GM10266 (cell line): Measurements from ENCODE around the gene SMIM1.

Experiments used
- DNase-seq: peaks from one replicate; pipeline ENCODE4 v3.0.0; 2012; ENCODE audit errors: extremely low spot score
- TF ChIP-seq, protein P1 (sequence below): IDR thresholded peaks from 2 replicates; pipeline ENCODE4 v1.5.1; 2012; ENCODE audit warnings: mild to moderate bottlenecking, low read depth; ENCODE audit not compliant: control insufficient read depth, insufficient read depth; ENCODE audit errors: missing control alignments

The SMIM1 gene

DNA sequence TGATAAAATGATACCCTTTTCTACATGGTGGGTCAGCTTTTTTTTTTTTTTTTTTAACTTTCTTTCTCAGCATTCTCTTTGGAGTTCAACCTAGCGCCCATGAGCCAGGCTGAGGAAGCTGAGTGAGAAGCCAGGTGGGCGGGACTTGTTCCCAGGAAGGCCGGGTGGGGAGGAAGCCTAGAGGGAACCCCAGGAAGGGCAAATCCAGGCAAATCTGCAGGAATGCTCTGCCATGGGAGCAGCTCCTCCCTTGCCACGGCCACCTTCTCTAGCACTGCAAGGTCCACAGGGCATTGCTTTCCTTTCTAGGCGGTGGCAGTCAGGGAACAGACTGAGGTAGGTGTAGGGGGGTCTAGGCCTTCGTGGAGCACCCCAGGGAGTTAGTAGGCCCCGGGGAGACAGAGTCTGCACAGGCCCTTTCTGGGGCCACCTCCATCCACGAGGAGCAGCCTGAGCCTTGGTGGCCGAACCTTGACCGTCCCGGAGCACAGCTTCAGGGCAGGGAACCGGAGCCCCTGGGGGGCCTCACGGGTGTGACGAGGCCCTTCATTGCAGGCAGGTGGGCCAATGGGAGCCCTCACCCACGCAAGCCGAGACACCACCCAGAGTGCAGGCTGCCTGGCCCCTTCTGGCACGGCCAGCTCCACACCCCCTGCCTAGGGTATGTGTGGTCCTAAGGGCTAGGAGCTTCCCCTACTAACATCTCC is 38.5 kb upstream of the SMIM1 start:
- TF ChIP-seq, protein P1, sequence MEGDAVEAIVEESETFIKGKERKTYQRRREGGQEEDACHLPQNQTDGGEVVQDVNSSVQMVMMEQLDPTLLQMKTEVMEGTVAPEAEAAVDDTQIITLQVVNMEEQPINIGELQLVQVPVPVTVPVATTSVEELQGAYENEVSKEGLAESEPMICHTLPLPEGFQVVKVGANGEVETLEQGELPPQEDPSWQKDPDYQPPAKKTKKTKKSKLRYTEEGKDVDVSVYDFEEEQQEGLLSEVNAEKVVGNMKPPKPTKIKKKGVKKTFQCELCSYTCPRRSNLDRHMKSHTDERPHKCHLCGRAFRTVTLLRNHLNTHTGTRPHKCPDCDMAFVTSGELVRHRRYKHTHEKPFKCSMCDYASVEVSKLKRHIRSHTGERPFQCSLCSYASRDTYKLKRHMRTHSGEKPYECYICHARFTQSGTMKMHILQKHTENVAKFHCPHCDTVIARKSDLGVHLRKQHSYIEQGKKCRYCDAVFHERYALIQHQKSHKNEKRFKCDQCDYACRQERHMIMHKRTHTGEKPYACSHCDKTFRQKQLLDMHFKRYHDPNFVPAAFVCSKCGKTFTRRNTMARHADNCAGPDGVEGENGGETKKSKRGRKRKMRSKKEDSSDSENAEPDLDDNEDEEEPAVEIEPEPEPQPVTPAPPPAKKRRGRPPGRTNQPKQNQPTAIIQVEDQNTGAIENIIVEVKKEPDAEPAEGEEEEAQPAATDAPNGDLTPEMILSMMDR = no peak
- DNase-seq = no peak

DNA sequence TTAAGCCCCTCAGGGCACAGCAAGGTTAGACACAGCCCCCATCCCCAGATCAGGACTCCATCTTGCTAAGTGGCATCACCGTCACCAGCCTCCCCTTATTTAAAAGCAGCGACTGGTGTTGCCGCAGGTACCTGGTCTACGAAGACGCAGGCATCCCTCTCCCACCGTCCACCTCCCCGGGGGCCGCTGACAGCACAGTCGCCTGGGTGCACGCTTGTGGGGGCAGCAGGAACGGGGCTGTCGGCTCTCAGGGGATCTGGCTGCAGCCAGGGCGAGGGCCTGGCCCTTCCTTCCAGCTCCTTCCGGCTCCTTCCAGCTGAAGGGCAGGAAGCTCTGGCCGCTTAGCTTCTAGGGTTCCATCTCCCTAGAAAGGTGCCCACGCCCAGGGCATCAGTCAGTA is 37.9 kb upstream of the SMIM1 start:
- no peak for DNase-seq
- TF ChIP-seq, protein P1 = no peak

DNA sequence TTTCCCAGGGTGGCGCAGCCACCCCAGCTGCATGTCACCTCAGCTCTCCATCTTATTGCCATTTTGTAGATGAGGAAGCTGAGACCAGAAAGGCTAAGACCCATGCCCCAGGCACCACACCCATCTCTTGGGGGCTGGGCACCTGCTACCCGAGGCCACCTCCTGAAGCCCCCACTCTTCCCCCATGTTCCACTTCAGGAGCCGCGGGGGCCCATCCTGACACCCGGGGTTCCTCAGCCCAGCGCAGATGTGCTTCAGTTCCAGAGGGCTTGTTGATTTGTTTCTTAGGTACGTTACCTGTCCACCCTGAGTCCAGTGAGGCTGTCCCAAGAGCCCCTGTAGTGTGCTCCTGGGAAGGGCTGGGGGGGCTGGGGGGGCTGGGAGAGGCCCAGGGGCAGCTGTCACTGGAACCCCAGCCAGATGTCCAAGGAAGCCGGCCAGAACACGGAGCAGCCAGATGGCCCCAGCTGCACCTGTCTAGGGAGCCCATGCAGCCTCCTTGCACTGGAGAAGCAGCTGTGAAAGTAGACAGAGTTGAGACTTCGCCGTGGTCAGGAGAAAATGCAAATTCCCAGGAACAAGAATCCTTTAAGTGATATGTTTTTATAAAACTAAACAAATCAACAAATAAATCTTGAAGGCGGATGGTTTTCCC is 37.4 kb upstream of the SMIM1 start:
- no peak for DNase-seq
- TF ChIP-seq, protein P1 = no peak

DNA sequence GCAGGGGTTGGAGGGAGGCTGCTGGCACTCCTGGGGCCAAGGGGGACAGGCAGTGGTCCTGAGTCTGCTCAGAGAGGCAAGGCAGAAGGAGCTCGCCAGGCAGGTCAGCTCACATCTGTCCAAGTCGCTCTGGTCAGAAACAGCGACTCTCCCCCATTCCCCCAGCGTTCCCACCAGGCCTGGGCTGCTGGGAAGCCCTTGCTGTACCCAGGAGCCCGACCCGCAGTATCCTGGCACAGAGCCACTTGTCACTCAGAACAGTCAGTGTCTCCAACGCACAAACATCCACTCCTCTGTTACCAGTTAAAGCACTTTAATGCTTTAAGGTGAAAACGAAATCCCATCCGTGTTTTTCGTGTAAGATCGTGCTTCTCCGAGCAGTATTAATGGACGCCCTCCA is 36.9 kb upstream of the SMIM1 start:
- TF ChIP-seq, protein P1 = no peak
- no peak for DNase-seq

DNA sequence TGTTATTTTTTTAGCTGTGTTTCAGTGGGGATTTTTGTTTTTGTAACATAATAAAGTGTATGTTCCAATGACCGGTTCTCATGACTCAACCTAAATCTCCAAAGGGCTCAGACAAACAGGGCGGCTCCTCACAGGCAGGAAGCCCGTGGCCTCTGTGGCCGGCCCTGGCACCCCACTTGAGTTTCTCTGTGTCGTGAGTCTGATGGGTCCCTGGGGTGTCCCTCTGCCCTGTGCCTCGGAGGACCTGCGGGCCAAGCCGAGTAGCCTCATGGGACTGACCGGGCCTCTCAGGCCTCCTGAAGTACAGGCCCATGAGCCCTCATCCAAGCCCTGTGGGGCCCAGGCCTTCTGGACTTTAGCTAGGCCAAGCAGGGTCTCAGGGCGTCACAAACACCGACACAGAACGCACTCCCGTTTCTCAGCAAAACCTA is 36.4 kb upstream of the SMIM1 start:
- TF ChIP-seq, protein P1 = no peak
- no peak for DNase-seq

DNA sequence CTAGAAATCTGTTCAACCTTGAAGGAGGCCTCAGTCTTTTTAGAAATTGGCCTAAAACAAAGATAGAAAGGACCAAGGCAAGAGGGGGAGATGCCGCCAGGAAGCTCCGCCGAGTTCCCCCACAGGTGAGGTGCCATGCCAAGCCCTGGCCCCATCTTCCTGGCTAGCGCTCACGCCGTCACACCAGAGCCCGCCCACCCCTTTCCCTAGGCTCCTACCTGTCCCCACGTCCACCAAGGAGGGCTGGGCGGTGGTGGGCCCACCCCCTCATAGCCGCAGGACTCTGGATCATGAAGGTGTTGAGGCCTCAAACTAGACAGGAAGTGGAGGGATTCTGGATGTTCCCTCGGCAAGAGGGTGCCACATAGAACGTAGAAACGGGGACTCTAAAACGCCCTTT is 35.8 kb upstream of the SMIM1 start:
- no peak for DNase-seq
- TF ChIP-seq, protein P1 = no peak

DNA sequence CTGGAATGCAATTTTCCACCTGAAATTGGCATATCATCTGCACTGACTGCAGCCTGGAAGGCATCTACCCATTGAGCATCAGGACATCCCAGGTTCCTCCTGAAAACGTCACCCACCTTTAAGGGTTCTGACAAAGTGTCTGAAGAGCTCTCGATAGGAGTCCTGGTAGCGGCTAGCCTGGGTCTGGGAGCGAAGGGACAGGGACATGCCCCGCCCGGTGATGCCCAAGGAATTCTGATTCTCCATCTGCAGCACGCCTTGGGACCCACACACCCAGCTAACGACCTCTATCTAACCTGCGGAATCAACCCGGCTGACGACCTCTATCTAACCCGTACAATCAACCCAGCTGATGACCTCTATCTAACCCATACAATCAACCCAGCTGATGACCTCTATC is 33.6 kb upstream of the SMIM1 start:
- TF ChIP-seq, protein P1 = no peak

More for the DNA sequence above, 33.6 kb upstream of the SMIM1 start:
- DNase-seq = no peak
